HCT116 (cell line): Measurements from ENCODE around the gene ADI1. TPM values are rescaled to one million over a fixed set of nuclear protein-coding genes. Genes with fewer than 3 reads are reported as not detected.
A peak's percentile ranks its signal among the peaks of the same experiment; 100 is the strongest.

Experiments used
- ATAC-seq: fragments of 200-7000 bp; cut with Tn5 transposase; 2 replicates; pipeline ENCODE4 v1.9.1; 2020; ENCODE audit warnings: mild to moderate bottlenecking, moderate library complexity
- BruUV-seq: library from RNA; stranded (reverse); fragments of 400-500 nt; replicated peaks from 2 replicates; lab custom pipeline; 2021; lab: Mats Ljungman, UMichigan
- CTCF ChIA-PET: fragments of 300-600 bp; sonication (Branson Sonifier 250); formaldehyde crosslinking; loops from one replicate; lab custom pipeline; 2021; ENCODE audit warnings: antibody characterized with exemption; lab: Charles Lee
- POLR2A ChIA-PET: fragments of 300-600, 350-600 bp; sonication (Branson Sonifier 250); formaldehyde crosslinking; loops from one replicate; lab custom pipeline; 2021; ENCODE audit warnings: antibody characterized with exemption; lab: Charles Lee
- RAD21 ChIA-PET, 2 experiments: fragments of 300-600 bp; sonication (Branson Sonifier 250); formaldehyde crosslinking; loops; one replicate each; lab custom pipeline; 2023; ENCODE audit warnings: low total read pairs in 2 of 2; ENCODE audit not compliant: uncharacterized antibody in 2 of 2, unreplicated experiment in 2 of 2, low non-redundant PET in 1 of 2; lab: Charles Lee
- DNase-seq: peaks from one replicate; pipeline ENCODE4 v3.0.0-alpha.2; 2010; ENCODE audit warnings: low read depth, low spot score
- H2AFZ ChIP-seq: fragments of 200-600 bp; shearing (Covaris generic), sonication (generic); 2 replicates; pipeline ENCODE4 v1.6.1; 2017; ENCODE audit warnings: low read depth, mixed run types, mixed read lengths, antibody characterized with exemption, low read length; ENCODE audit not compliant: poor library complexity, severe bottlenecking
- H3K27ac ChIP-seq: 2 replicates; pipeline ENCODE4 v1.5.1; 2012; ENCODE audit warnings: low read depth, low read length
- H3K27me3 ChIP-seq: fragments of 200-600 bp; sonication (generic); 2 replicates; pipeline ENCODE4 v1.6.1; 2016; ENCODE audit warnings: mixed run types, low read length, mixed read lengths; ENCODE audit not compliant: insufficient read depth
- H3K36me3 ChIP-seq, 2 experiments: fragments of 200-500 bp in 1 of 2; fragments of 200-600 bp in 1 of 2; sonication (Bioruptor generic) in 1 of 2; sonication (generic) in 1 of 2; 2 replicates each; pipeline versions ENCODE4 v1.5.1 to v1.6.1; 2014 to 2016; ENCODE audit warnings: low read length in 2 of 2, inconsistent platforms in 1 of 2, mixed read lengths in 1 of 2, mixed run types in 1 of 2; ENCODE audit not compliant: insufficient read depth in 2 of 2, control insufficient read depth in 1 of 2
- H3K4me1 ChIP-seq, 2 experiments: fragments of 200-600 bp in 1 of 2; sonication (generic) in 1 of 2; 2 replicates each; pipeline versions ENCODE4 v1.5.1 to v1.6.1; 2012 to 2017; ENCODE audit warnings: low read length in 2 of 2, inconsistent platforms in 1 of 2, mild to moderate bottlenecking in 1 of 2, mixed read lengths in 1 of 2, mixed run types in 1 of 2, moderate library complexity in 1 of 2; ENCODE audit not compliant: insufficient read depth in 2 of 2, control insufficient read depth in 1 of 2
- H3K4me2 ChIP-seq: fragments of 200-600 bp; sonication (generic); 2 replicates; pipeline ENCODE4 v1.6.1; 2017; ENCODE audit warnings: mixed run types, low read length, mixed read lengths
- H3K4me3 ChIP-seq, 2 experiments: fragments of 200-600 bp in 1 of 2; sonication (generic) in 1 of 2; replicated peaks in 1 of 2; 2 replicates each; pipeline ENCODE4 v1.5.1; 2011 to 2016; ENCODE audit warnings: low read length in 2 of 2, control low read depth in 1 of 2, low read depth in 1 of 2, mild to moderate bottlenecking in 1 of 2, mixed read lengths in 1 of 2, mixed run types in 1 of 2
- H3K79me2 ChIP-seq: fragments of 200-600 bp; sonication (generic); 2 replicates; pipeline ENCODE4 v1.6.1; 2017; ENCODE audit warnings: mild to moderate bottlenecking, mixed run types, low read length, moderate library complexity, mixed read lengths; ENCODE audit not compliant: insufficient read depth
- H3K9ac ChIP-seq: fragments of 200-600 bp; sonication (generic); 2 replicates; pipeline ENCODE4 v1.6.1; 2016; ENCODE audit warnings: low read length, mixed read lengths
- H3K9me2 ChIP-seq: fragments of 200-600 bp; sonication (generic), shearing (Covaris generic); 2 replicates; pipeline ENCODE4 v1.6.1; 2017; ENCODE audit warnings: mixed run types, mild to moderate bottlenecking, moderate library complexity; ENCODE audit not compliant: insufficient read depth
- H3K9me3 ChIP-seq, 2 experiments: fragments of 200-500 bp in 1 of 2; fragments of 200-600 bp in 1 of 2; sonication (Bioruptor generic) in 1 of 2; sonication (generic) in 1 of 2; 2 replicates each; pipeline ENCODE4 v1.6.1; 2014 to 2017; ENCODE audit warnings: low read length in 2 of 2, mixed read lengths in 2 of 2, inconsistent platforms in 1 of 2, low read depth in 1 of 2, mild to moderate bottlenecking in 1 of 2, mixed run types in 1 of 2, moderate library complexity in 1 of 2; ENCODE audit not compliant: control insufficient read depth in 1 of 2, insufficient read depth in 1 of 2
- H4K20me1 ChIP-seq: fragments of 200-600 bp; sonication (generic), shearing (Covaris generic); 2 replicates; pipeline ENCODE4 v1.6.1; 2017; ENCODE audit warnings: mixed run types, mild to moderate bottlenecking, moderate library complexity; ENCODE audit not compliant: insufficient read depth
- CBX3 ChIP-seq: IDR thresholded peaks from 2 replicates; pipeline ENCODE4 v1.6.1; 2012; ENCODE audit warnings: low read depth
- CTCF ChIP-seq, 3 experiments: fragments of 200-600 bp in 1 of 3; sonication (generic) in 1 of 3; IDR thresholded peaks in 2 of 3; conservative IDR thresholded peaks in 1 of 3; 2 replicates each; pipeline ENCODE4 v1.5.1; 2012 to 2017; ENCODE audit warnings: low read depth in 2 of 3, low read length in 2 of 3, antibody characterized with exemption in 1 of 3, borderline replicate concordance in 1 of 3, control low read depth in 1 of 3, mild to moderate bottlenecking in 1 of 3, mixed read lengths in 1 of 3, mixed run types in 1 of 3, moderate library complexity in 1 of 3; ENCODE audit not compliant: insufficient read depth in 1 of 3
- ELF1 ChIP-seq: IDR thresholded peaks from 2 replicates; pipeline ENCODE4 v1.6.1; 2012; ENCODE audit warnings: low read depth, borderline replicate concordance
- RAD21 ChIP-seq: IDR thresholded peaks from 2 replicates; pipeline ENCODE4 v1.6.1; 2012; ENCODE audit warnings: low read depth, mild to moderate bottlenecking
- intact Hi-C: fragments of 100-400 bp; cut with micrococcal nuclease; formaldehyde crosslinking; loops from 2 replicates; pipeline ENCODE4 v1.10.0; 2022
- total RNA-seq: library from RNA; stranded (reverse); gene quantifications from one replicate; pipeline ENCODE4 v1.2.1, GENCODE V29; 2021; ENCODE audit not compliant: unreplicated experiment

Gene ADI1
- total RNA-seq, 1 experiment from 2014 or later, result 27.0 TPM

- H2AFZ ChIP-seq, result no peak overlapping the region
- H3K27ac ChIP-seq, result no peak overlapping the region
- no peak overlapping the region for H3K4me2 ChIP-seq
- ChIA-PET RAD21 (no interaction called here), CTCF (interaction anchor here (1.0 to 1.6 kb wide), 2 partner anchors 9 to 20 kb away, joined by 4 to 5 read pairs; no protein-coding TSS in a partner anchor), POLR2A (no interaction called here)
- H4K20me1 ChIP-seq, result no peaks in the 10 kb centered on the region
- H3K4me1 ChIP-seq, result no peaks in the 10 kb centered on the region
- no peak overlapping the region for H3K4me3 ChIP-seq
- BruUV-seq, result no TSS peak
- H3K9me3 ChIP-seq, result no peaks in the 10 kb centered on the region
- TF ChIP-seq RAD21 (peak; percentile 61), CTCF (IDR thresholded peaks at IDR 0.05 in 2 of 3, conservative IDR thresholded peaks at IDR 0.05 in 1 of 3; ENCODE audit: borderline replicate concordance in 1 of 3, insufficient read depth in 1 of 3, low read depth in 2 of 3, low read length in 2 of 3) (peak; percentile 58 to 92 (median 85)), ELF1 (no peak), CBX3 (no peak)
- H3K9me2 ChIP-seq, result no peaks in the 10 kb centered on the region
- intact Hi-C loops, result loop anchor here (1.0 to 2.0 kb wide), 2 partner anchors 38 to 617 kb away; no protein-coding TSS in a partner anchor
- H3K36me3 ChIP-seq, result no peaks in the 10 kb centered on the region
- ATAC-seq (peak; percentile 66), DNase-seq (peak; percentile 28)
- no peaks in the 10 kb centered on the region for H3K27me3 ChIP-seq
- no peak overlapping the region for H3K9ac ChIP-seq
- H3K79me2 ChIP-seq, result no peaks in the 10 kb centered on the region
Measured at GRCh38 chr2:3461801-3462492, 57.4 kb downstream of the ADI1 start.
